Activated naive CD4-positive, alpha-beta T cell treated with anti-CD3 and anti-CD28 coated beads for 36 hours (primary cell): ENCODE data around the gene ALK. TPM values are rescaled to one million over a fixed set of nuclear protein-coding genes. Genes with fewer than 3 reads are reported as not detected.

ENCODE experiments used
- CTCF ChIA-PET: fragments of 350-600 bp; sonication (Branson Sonifier 250); formaldehyde crosslinking; loops from one replicate; lab custom pipeline; 2021; ENCODE audit warnings: antibody characterized with exemption; lab: Charles Lee
- DNase-seq: peaks from one replicate; pipeline ENCODE4 v3.0.0-alpha.2; 2020
- H3K27ac Mint-ChIP-seq: one replicate; pipeline ENCODE4 v1.8.0; 2021; ENCODE audit warnings: mild to moderate bottlenecking, mixed read lengths
- H3K27me3 Mint-ChIP-seq: one replicate; pipeline ENCODE4 v1.8.0; 2021; ENCODE audit warnings: low read depth, mixed read lengths
- H3K36me3 Mint-ChIP-seq: one replicate; pipeline ENCODE4 v1.8.0; 2021; ENCODE audit warnings: low read depth, mixed read lengths
- H3K4me1 Mint-ChIP-seq: one replicate; pipeline ENCODE4 v1.8.0; 2021; ENCODE audit warnings: low read depth, mixed read lengths
- H3K4me3 Mint-ChIP-seq: one replicate; pipeline ENCODE4 v1.8.0; 2021; ENCODE audit warnings: mild to moderate bottlenecking, moderate library complexity, mixed read lengths
- H3K9me3 Mint-ChIP-seq: one replicate; pipeline ENCODE4 v1.8.0; 2021; ENCODE audit warnings: mixed read lengths
- intact Hi-C: fragments of 100-400 bp; cut with micrococcal nuclease; formaldehyde crosslinking; loops from one replicate; pipeline ENCODE4 v1.15.1; 2023
- total RNA-seq, 2 experiments: library from RNA; stranded (reverse); gene quantifications; one replicate each; pipeline ENCODE4 v1.2.3, GENCODE V29; 2021

The ALK gene
- total RNA-seq, 2 experiments from 2014 or later, result not detected

DNA sequence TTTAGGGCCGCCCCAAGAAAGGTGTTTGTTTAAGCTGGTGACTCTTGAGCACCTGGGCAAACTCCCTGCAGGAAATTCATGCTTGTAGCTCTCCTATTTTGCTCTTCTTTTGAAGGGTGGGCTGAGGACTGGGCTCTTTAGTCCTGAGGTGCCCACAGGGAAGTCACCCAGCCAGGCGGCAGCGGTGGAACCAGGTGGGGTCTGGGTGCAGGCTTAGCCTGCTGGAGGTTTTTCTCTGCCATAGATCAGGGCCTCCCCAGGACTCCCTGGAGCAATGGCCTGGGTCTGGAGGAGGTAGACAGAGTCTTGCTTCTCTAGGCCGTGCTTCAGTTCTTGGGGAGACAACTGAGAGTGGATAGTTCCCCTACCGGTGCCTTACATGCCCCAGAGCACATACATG lies 706.3 kb downstream of the ALK start:
- intact Hi-C loops, result no loop called here
- Mint-ChIP-seq H3K4me3 (no peak overlapping the region), H3K27me3 (no peaks in the 10 kb centered on the region), H3K36me3 (no peaks in the 10 kb centered on the region), H3K27ac (no peak overlapping the region), H3K9me3 (no peaks in the 10 kb centered on the region), H3K4me1 (no peaks in the 10 kb centered on the region)
- DNase-seq, result no peak
- CTCF ChIA-PET, result no interaction called here

- Mint-ChIP-seq H3K4me3 (no peak overlapping the region), H3K9me3 (no peaks in the 10 kb centered on the region), H3K27ac (no peak overlapping the region), H3K36me3 (no peaks in the 10 kb centered on the region), H3K4me1 (no peaks in the 10 kb centered on the region), H3K27me3 (no peaks in the 10 kb centered on the region)
- no peak for DNase-seq
- CTCF ChIA-PET, result no interaction called here
- intact Hi-C loops, result no loop called here
Measured at GRCh38 chr2:29213888-29214291, 707.5 kb downstream of the ALK start.

- H3K36me3 Mint-ChIP-seq, result no peaks in the 10 kb centered on the region
- no peaks in the 10 kb centered on the region for H3K27me3 Mint-ChIP-seq
- CTCF ChIA-PET, result interaction anchor here (0.7 kb wide), 1 partner anchor 391 kb away, joined by 3 read pairs; no protein-coding TSS in a partner anchor
- DNase-seq, result no peak
- no peaks in the 10 kb centered on the region for H3K9me3 Mint-ChIP-seq
- H3K4me1 Mint-ChIP-seq, result no peaks in the 10 kb centered on the region
- no peak overlapping the region for H3K27ac Mint-ChIP-seq
- intact Hi-C loops, result no loop called here
- H3K4me3 Mint-ChIP-seq, result no peak overlapping the region
Measured at GRCh38 chr2:29212009-29212408, 709.4 kb downstream of the ALK start.

- Mint-ChIP-seq H3K4me1 (no peaks in the 10 kb centered on the region), H3K36me3 (no peaks in the 10 kb centered on the region), H3K27ac (no peak overlapping the region), H3K27me3 (no peaks in the 10 kb centered on the region), H3K4me3 (no peak overlapping the region), H3K9me3 (no peaks in the 10 kb centered on the region)
- no peak for DNase-seq
- CTCF ChIA-PET, result no interaction called here
- intact Hi-C loops, result no loop called here
Measured at GRCh38 chr2:29209551-29209950, 711.8 kb downstream of the ALK start.

- H3K27ac Mint-ChIP-seq, result no peak overlapping the region
- DNase-seq, result no peak
- CTCF ChIA-PET, result no interaction called here
- H3K9me3 Mint-ChIP-seq, result no peaks in the 10 kb centered on the region
- intact Hi-C loops, result no loop called here
- H3K36me3 Mint-ChIP-seq, result peaks cover 2% of the 10 kb centered on the region
- no peaks in the 10 kb centered on the region for H3K4me1 Mint-ChIP-seq
- H3K4me3 Mint-ChIP-seq, result no peak overlapping the region
- no peaks in the 10 kb centered on the region for H3K27me3 Mint-ChIP-seq
Measured at GRCh38 chr2:29207352-29208148, 713.8 kb downstream of the ALK start.

DNA sequence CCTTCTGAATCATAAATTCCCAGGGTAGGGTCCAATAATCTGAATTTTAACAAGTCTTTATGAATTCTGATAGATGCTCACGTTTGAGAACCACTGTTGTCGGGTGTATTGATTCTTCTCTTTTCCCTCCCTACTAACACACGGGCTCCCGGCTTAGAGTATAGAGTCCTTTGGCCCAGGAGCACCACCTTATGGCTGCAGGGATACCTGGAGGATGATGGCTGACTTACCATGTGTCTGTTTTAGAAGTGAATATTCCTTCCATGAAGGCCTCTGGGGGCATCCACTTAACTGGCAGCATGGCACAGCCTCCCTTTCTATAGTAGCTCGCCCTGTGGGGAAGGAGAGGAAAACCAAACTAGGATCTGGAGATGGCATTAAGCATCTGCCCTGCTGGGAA lies 714.4 kb downstream of the ALK start:
- intact Hi-C loops, result no loop called here
- Mint-ChIP-seq H3K9me3 (no peaks in the 10 kb centered on the region), H3K36me3 (peaks cover 2% of the 10 kb centered on the region), H3K4me3 (no peak overlapping the region), H3K4me1 (no peaks in the 10 kb centered on the region), H3K27ac (no peak overlapping the region), H3K27me3 (no peaks in the 10 kb centered on the region)
- no peak for DNase-seq
- CTCF ChIA-PET, result no interaction called here

DNA sequence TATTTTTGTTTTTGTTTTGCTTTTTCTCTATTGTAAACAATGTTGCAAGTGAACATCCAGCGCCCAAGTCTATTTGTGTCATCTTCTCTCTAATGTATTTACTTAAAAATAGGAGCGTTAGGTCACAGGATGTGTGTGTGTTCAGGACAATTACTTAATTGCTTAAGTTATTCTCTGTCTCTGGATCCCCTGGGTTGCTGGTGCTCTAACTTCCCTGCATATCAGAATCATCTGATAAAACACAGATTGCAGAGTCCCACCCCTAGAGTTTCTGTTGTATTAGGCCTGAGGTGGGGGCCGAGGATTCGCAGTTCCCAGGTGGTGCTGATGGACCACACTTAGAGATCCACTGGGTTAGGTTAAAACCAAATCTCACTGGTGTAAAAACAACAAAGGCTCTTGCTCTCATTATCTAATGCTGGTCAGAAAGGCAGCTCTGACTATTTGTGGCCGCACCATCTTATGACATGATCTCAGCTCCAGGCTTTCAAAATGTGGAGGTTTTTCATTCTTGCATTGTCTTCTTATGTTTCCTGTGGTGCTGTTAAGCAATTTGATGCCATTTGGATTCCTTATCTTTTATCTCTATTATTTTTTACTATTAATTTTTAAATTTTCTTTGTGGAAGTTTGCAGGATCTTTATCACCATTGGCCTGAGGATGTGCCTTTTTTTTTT lies 718.4 kb downstream of the ALK start:
- peaks cover 2% of the 10 kb centered on the region for H3K36me3 Mint-ChIP-seq
- H3K27me3 Mint-ChIP-seq, result no peaks in the 10 kb centered on the region
- no peaks in the 10 kb centered on the region for H3K9me3 Mint-ChIP-seq
- no peak overlapping the region for H3K27ac Mint-ChIP-seq
- intact Hi-C loops, result no loop called here
- CTCF ChIA-PET, result no interaction called here
- no peaks in the 10 kb centered on the region for H3K4me1 Mint-ChIP-seq
- H3K4me3 Mint-ChIP-seq, result no peak overlapping the region
- no peak for DNase-seq

- DNase-seq, result no peak
- H3K27ac Mint-ChIP-seq, result no peak overlapping the region
Measured at GRCh38 chr2:29201979-29202378, 719.4 kb downstream of the ALK start.

DNA sequence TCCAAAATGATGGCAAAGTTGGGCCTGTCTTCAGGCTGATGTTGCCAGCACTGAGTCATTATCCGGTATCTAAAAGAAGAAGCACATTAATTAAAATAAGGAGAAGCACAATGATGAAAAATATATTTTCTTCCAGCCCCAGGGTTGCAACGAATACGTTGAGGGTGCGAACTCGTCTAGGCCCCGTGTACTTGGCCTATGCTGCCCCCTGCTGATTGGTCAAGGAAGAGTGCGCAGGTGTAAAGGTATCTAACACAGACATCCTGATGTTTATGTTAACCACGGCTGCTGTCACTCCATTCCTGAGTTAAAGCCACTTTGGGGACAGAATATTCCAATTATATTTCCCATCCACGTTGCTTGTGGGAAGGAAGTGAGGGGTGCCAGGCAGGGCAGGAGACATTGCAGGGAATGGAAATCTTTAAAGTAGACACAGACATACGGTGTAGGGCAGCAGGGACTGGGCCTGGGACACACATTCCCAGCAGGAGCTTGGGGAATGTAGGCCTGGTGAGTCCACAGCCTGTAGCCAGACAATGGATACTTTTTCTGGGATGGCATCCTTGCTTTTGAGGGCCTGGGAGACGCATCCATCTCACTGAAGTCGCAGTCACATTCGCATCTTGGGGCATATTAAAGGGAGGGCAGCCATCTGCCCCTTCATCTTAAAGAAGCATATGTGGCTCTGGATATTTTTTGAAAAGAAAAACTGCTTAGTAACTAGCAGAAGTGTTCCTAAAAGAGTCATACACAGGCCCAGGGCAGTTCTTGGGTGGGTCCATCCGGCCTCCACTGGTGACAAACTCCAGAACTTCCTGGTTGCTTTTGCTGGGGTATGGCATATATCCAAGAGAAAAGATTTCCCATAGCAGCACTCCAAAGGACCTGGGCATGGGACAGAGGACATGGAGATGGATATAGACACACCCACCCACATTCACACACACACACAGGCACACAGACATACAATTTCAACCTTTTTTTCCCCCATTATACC lies 724.3 kb downstream of the ALK start:
- intact Hi-C loops, result loop anchor here (1.0 to 5.0 kb wide), 6 partner anchors 90 to 630 kb away; no protein-coding TSS in a partner anchor
- H3K27me3 Mint-ChIP-seq, result no peaks in the 10 kb centered on the region
- CTCF ChIA-PET, result interaction anchor here (0.7 to 1.4 kb wide), 5 partner anchors 236 to 455 kb away, joined by 3 to 6 read pairs (median 3); no protein-coding TSS in a partner anchor
- no peaks in the 10 kb centered on the region for H3K36me3 Mint-ChIP-seq
- H3K4me1 Mint-ChIP-seq, result no peaks in the 10 kb centered on the region
- peak; percentile 91 for DNase-seq
- H3K9me3 Mint-ChIP-seq, result no peaks in the 10 kb centered on the region
- no peak overlapping the region for H3K4me3 Mint-ChIP-seq
- no peak overlapping the region for H3K27ac Mint-ChIP-seq

More at GRCh38 chr2:29201979-29202378, 719.4 kb downstream of the ALK start:
- Mint-ChIP-seq H3K4me3 (no peak overlapping the region), H3K36me3 (peaks cover 2% of the 10 kb centered on the region), H3K9me3 (no peaks in the 10 kb centered on the region), H3K27me3 (no peaks in the 10 kb centered on the region), H3K4me1 (no peaks in the 10 kb centered on the region)
- intact Hi-C loops, result no loop called here
- CTCF ChIA-PET, result interaction anchor here (0.8 kb wide), 1 partner anchor 243 kb away, joined by 3 read pairs; no protein-coding TSS in a partner anchor

- Mint-ChIP-seq H3K27ac (no peak overlapping the region), H3K9me3 (no peaks in the 10 kb centered on the region), H3K27me3 (no peaks in the 10 kb centered on the region), H3K4me3 (no peak overlapping the region), H3K36me3 (no peaks in the 10 kb centered on the region), H3K4me1 (no peaks in the 10 kb centered on the region)
- CTCF ChIA-PET, result interaction anchor here (1.2 to 1.5 kb wide), 2 partner anchors 237 to 240 kb away, joined by 3 to 6 read pairs; no protein-coding TSS in a partner anchor
- intact Hi-C loops, result loop anchor here (1.0 to 5.0 kb wide), 4 partner anchors 89 to 628 kb away; no protein-coding TSS in a partner anchor
- DNase-seq, result no peak
Measured at GRCh38 chr2:29195796-29196195, 725.6 kb downstream of the ALK start.

GRCh38 chr2:29193681-29194080 lies 727.7 kb downstream of the ALK start:
- DNase-seq, result no peak
- H3K36me3 Mint-ChIP-seq, result no peaks in the 10 kb centered on the region
- intact Hi-C loops, result no loop called here
- CTCF ChIA-PET, result no interaction called here
- H3K9me3 Mint-ChIP-seq, result no peaks in the 10 kb centered on the region
- no peaks in the 10 kb centered on the region for H3K27me3 Mint-ChIP-seq
- H3K4me1 Mint-ChIP-seq, result no peaks in the 10 kb centered on the region
- no peak overlapping the region for H3K4me3 Mint-ChIP-seq
- H3K27ac Mint-ChIP-seq, result no peak overlapping the region

DNA sequence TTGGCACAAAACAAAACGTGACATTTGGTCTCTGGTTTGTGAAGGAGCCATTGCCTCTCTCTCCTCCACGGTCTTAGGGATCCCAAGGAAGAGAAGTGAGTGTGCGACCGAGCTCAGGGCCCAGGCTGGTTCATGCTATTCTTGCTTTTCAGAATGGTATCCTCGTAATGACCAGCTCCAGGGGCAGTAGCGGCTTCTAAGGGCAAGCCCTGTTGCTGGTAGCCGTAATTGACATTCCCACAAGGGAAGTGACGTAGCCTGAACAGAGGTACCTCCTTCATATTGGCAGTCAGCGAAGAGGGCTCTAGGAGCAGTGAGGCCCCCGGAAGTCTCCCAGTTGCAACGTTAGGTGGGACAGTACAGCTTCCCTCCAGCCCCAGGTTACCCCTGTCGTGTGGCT lies 728.3 kb downstream of the ALK start:
- Mint-ChIP-seq H3K9me3 (no peaks in the 10 kb centered on the region), H3K27me3 (no peaks in the 10 kb centered on the region), H3K36me3 (no peaks in the 10 kb centered on the region), H3K4me3 (no peak overlapping the region), H3K4me1 (no peaks in the 10 kb centered on the region), H3K27ac (no peak overlapping the region)
- no peak for DNase-seq
- CTCF ChIA-PET, result interaction anchor here (0.5 kb wide), 1 partner anchor 376 kb away, joined by 4 read pairs; no protein-coding TSS in a partner anchor
- intact Hi-C loops, result no loop called here
